ENCODE data around the gene ATP1B3.

ATP1B3 gene

GRCh38 chr3:141926929-141927328 is 50.5 kb downstream of the ATP1B3 start:
- DNase-seq (ENCODE audit: low spot score): no peak
- TF ChIP-seq, protein P1, sequence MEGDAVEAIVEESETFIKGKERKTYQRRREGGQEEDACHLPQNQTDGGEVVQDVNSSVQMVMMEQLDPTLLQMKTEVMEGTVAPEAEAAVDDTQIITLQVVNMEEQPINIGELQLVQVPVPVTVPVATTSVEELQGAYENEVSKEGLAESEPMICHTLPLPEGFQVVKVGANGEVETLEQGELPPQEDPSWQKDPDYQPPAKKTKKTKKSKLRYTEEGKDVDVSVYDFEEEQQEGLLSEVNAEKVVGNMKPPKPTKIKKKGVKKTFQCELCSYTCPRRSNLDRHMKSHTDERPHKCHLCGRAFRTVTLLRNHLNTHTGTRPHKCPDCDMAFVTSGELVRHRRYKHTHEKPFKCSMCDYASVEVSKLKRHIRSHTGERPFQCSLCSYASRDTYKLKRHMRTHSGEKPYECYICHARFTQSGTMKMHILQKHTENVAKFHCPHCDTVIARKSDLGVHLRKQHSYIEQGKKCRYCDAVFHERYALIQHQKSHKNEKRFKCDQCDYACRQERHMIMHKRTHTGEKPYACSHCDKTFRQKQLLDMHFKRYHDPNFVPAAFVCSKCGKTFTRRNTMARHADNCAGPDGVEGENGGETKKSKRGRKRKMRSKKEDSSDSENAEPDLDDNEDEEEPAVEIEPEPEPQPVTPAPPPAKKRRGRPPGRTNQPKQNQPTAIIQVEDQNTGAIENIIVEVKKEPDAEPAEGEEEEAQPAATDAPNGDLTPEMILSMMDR (IDR thresholded peaks at IDR 0.05; ENCODE audit: extremely low read depth, missing control alignments): no peak

DNA sequence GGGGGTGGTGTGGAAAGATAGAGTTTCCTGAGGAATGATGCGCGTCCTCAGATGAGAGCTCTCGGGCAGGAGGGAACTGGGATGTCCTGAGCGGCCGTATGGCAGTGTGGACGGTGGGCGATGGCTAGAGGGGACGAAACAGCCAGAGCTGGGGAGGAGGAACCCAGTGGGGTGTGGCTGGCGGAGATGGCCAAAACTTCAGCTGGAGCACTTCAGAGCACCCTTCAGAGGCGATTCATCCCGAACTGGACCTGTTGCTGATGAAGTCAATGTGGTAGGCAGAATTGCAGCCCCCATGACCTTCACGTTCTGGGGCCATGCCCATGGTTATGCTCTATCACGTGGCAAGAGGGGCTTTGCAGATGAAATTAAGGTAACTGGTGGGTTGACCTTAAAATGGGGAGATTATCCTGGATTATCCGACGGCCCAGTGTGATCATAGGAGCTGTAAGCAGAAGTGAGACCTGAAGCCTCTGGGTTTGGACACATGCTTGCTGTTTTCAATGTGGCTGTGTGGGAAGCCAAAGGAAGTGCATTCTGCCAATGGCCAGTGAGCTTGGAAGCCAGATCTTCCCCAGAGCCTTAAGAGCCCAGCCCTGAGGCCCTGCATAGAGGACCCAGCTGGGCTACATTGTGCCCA is 52.3 kb downstream of the ATP1B3 start:
- no peak for DNase-seq (ENCODE audit: low spot score)

DNA sequence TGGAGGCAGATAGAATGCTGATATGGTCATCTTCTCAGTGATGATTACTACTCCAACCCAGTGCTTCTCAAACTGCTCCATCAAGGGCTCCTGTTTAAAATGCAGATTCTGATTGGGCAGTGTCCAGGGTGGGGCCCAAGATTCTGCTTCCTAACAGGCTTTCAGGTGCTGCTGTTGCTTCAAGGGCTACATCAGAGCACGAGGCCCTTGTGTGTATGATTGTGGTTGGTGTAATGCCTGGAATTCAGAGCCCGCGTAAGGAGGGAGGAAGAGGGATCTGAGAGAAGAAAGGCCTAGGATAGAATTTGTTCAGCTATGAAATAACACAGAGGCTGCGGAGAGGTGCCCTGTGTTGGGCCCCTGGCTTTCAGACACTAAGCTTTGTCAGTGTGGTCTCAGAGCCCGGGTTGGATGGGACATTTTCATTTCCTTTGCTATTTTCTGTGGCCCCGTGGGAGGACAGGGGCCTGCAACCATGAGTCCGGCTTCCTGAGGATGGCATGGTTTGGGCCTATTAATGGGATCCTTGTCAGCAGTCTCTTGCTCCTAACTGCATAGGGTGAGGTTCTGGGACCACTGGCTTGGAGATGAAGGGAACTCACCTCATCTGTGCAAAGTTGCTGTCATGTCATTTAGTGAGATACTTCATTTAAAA is 53.0 kb downstream of the ATP1B3 start:
- TF ChIP-seq, protein P1 (IDR thresholded peaks at IDR 0.05; ENCODE audit: extremely low read depth, missing control alignments): no peak
- DNase-seq (ENCODE audit: low spot score): no peak

More for the DNA sequence above, 52.3 kb downstream of the ATP1B3 start:
- TF ChIP-seq, protein P1 (IDR thresholded peaks at IDR 0.05; ENCODE audit: extremely low read depth, missing control alignments): no peak

DNA sequence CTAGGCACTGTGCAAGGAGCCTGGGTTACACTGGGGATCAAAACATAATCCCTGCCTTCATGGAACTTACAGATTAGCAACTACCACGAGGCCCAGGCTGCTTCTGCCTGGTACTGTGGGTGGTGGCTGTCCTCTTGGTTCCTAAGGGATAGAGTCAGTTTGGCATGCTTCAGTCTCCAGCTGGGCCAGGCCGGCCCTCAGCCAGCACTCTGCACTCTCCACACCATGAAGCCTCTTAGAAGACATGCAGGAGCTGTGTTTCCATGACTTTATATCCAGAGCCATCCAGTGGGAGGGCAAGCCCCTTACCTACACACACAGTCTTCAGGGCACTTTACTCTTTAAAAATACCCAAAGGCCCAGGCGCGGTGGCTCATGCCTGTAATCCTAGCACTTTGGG is 54.4 kb downstream of the ATP1B3 start:
- DNase-seq (ENCODE audit: low spot score): no peak
- TF ChIP-seq, protein P1 (IDR thresholded peaks at IDR 0.05; ENCODE audit: extremely low read depth, missing control alignments): no peak

DNA sequence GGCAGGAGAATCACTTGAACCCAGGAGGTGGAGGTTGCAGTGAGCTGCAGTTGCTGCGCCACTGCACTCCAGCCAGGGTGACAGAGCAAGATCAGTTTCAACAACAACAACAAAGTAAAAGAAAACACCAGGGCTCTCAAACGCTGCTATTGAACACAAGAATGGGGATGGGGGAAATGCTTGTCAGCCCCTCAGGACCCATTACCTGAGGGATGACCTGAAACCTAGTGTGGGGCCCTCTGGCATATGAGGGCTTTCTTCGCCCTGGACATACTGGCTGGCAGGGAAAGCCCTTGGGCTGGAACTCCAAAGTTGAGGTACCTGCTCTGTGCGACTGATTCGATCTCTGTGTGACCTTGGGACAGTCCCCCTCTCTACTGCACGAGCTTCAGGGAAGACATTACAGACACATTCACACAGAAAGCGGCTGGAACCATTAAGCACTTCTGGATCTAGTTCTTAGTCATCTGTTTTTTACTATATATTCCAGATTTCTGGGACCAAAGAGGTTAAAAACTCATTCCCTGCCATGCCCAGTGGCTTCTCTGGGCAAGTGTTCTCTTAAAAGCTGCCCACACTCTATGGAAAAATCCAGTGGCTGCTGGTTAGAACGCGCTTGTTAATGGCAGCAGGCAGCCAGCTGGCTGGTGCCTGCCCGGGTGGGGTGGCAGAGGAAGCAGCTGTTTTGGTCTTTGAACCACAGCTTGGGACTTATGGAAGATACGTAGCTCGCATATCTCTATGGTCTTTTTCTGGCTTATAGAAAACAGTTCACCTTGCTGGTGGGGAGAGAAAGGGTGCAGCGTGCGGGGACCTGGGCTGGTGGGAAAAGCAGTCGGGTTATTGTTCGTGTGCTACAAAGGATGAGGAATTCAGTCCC is 57.2 kb downstream of the ATP1B3 start:
- no peak for DNase-seq (ENCODE audit: low spot score)
- TF ChIP-seq, protein P1 (IDR thresholded peaks at IDR 0.05; ENCODE audit: extremely low read depth, missing control alignments): no peak

DNA sequence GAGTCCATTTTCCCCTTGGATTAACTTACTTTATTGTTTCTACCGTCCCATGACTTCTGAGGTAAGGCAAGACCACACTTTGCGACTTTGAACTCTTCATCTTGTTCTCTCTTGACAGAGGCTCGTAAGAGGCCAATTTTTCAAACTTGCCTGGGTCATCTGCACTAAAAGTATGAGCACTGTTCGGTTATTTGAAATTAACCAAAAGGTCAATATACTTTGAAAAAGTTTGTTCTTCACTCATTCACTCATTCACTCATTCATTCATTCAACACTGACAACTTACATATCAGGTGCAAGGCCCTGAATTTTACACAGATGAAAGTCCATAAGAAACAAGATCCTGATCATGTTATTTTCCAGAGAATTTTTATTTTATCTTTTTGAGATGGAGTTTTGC is 57.9 kb downstream of the ATP1B3 start:
- no peak for DNase-seq (ENCODE audit: low spot score)
- TF ChIP-seq, protein P1 (IDR thresholded peaks at IDR 0.05; ENCODE audit: extremely low read depth, missing control alignments): no peak

- TF ChIP-seq, protein P1 (IDR thresholded peaks at IDR 0.05; ENCODE audit: extremely low read depth, missing control alignments): no peak
Observed at GRCh38 chr3:141938011-141938500, 61.6 kb downstream of the ATP1B3 start.

More at GRCh38 chr3:141938011-141938500, 61.6 kb downstream of the ATP1B3 start:
- DNase-seq (ENCODE audit: low spot score): no peak

Measured in GM20000 (cell line).